Measurements from ENCODE around the gene CPZ.

DNA sequence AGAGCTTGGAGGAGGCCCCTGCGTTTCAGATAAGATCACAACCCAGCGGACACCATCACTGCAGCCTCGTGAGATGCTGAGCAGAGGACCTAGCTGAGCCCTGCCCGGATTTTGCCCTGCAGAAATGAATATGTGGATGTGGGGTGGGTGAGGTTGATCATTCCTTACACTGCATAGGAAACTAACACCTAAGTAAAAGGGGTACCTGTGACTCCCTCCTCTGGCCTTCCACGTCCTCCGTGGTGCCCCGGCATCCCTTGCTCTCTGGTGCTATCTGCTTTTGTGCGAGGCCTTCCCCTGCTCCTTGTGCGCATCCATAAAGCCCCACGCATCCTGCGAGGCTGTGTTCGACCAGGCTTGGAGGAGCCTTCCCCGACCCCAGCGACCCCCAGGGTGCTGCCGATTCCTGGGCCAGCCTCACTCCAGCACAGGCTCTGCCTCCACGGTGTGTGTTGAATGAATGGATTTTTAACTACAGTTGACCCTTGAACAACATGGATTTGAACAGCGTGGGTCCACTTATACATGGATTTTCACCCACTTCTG lies 37.9 kb upstream of the CPZ start:
- TF ChIP-seq JUNB (IDR thresholded peaks at IDR 0.05; ENCODE audit: unreplicated experiment): no peak
- TF ChIP-seq, protein P1, sequence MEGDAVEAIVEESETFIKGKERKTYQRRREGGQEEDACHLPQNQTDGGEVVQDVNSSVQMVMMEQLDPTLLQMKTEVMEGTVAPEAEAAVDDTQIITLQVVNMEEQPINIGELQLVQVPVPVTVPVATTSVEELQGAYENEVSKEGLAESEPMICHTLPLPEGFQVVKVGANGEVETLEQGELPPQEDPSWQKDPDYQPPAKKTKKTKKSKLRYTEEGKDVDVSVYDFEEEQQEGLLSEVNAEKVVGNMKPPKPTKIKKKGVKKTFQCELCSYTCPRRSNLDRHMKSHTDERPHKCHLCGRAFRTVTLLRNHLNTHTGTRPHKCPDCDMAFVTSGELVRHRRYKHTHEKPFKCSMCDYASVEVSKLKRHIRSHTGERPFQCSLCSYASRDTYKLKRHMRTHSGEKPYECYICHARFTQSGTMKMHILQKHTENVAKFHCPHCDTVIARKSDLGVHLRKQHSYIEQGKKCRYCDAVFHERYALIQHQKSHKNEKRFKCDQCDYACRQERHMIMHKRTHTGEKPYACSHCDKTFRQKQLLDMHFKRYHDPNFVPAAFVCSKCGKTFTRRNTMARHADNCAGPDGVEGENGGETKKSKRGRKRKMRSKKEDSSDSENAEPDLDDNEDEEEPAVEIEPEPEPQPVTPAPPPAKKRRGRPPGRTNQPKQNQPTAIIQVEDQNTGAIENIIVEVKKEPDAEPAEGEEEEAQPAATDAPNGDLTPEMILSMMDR (conservative IDR thresholded peaks at IDR 0.05; ENCODE audit: low read depth in 2 of 2): no peak
- TF ChIP-seq POLR2AphosphoS5 (IDR thresholded peaks at IDR 0.05; ENCODE audit: low read depth): no peak
- no peak for TF ChIP-seq ZNF331 (CRISPR knock-in tag; IDR thresholded peaks at IDR 0.05; ENCODE audit: low read depth)

All from GM23338 (cell line).